Mesenchymal stem cell (in vitro differentiated cells and primary cell): ENCODE results near the gene TUSC2.

ENCODE experiments used
- DNase-seq: peaks from one replicate; pipeline ENCODE4 v3.0.0-alpha.2; 2013
- H2AFZ ChIP-seq: one replicate; pipeline ENCODE4 v1.6.1; 2013; ENCODE audit warnings: low read depth, mild to moderate bottlenecking, control low read depth, inconsistent platforms, low read length, moderate library complexity
- H2AK5ac ChIP-seq: 2 replicates; pipeline ENCODE4 v1.6.1; 2013; ENCODE audit warnings: low read length, moderate library complexity, mild to moderate bottlenecking, inconsistent platforms; ENCODE audit not compliant: severe bottlenecking
- H2BK120ac ChIP-seq: one replicate; pipeline ENCODE4 v1.6.1; 2013; ENCODE audit warnings: low read depth, mild to moderate bottlenecking, inconsistent platforms, low read length, moderate library complexity
- H2BK12ac ChIP-seq, 2 experiments: one replicate each; pipeline ENCODE4 v1.6.1; 2013; ENCODE audit warnings: inconsistent platforms in 2 of 2, low read length in 2 of 2, mild to moderate bottlenecking in 2 of 2, moderate library complexity in 2 of 2, control low read depth in 1 of 2
- H2BK15ac ChIP-seq: one replicate; pipeline ENCODE4 v1.6.1; 2013; ENCODE audit warnings: mild to moderate bottlenecking, low read depth, inconsistent platforms; ENCODE audit not compliant: poor library complexity, severe bottlenecking
- H2BK5ac ChIP-seq: 2 replicates; pipeline ENCODE4 v1.6.1; 2013; ENCODE audit warnings: low read depth, mild to moderate bottlenecking, low read length, control low read depth, inconsistent platforms; ENCODE audit not compliant: poor library complexity, severe bottlenecking
- H3K14ac ChIP-seq, 2 experiments: one replicate each; pipeline ENCODE4 v1.6.1; 2013; ENCODE audit warnings: inconsistent platforms in 2 of 2, low read length in 2 of 2, control low read depth in 1 of 2, mild to moderate bottlenecking in 1 of 2, moderate library complexity in 1 of 2
- H3K18ac ChIP-seq, 2 experiments: one replicate each; pipeline ENCODE4 v1.6.1; 2013; ENCODE audit warnings: inconsistent platforms in 2 of 2, low read length in 2 of 2, control low read depth in 1 of 2, low read depth in 1 of 2, mild to moderate bottlenecking in 1 of 2
- H3K23ac ChIP-seq, 2 experiments: one replicate each; pipeline ENCODE4 v1.6.1; 2013; ENCODE audit warnings: inconsistent platforms in 2 of 2, low read length in 2 of 2, mild to moderate bottlenecking in 2 of 2, moderate library complexity in 2 of 2, control low read depth in 1 of 2
- H3K27ac ChIP-seq: 2 replicates; pipeline ENCODE4 v1.5.1; 2013; ENCODE audit warnings: mild to moderate bottlenecking, moderate library complexity, low read length, control low read depth, inconsistent platforms; ENCODE audit not compliant: poor library complexity, severe bottlenecking
- H3K27me3 ChIP-seq, 2 experiments: 2 replicates each; pipeline versions ENCODE4 v1.6.1 to v1.7.0; 2013; ENCODE audit warnings: low read length in 2 of 2, mild to moderate bottlenecking in 2 of 2, moderate library complexity in 2 of 2, control low read depth in 1 of 2, inconsistent platforms in 1 of 2; ENCODE audit not compliant: control insufficient read depth in 1 of 2, insufficient read depth in 1 of 2
- H3K36me3 ChIP-seq, 2 experiments: 2 replicates each; pipeline versions ENCODE4 v1.6.1 to v1.7.0; 2013; ENCODE audit warnings: low read length in 2 of 2, control low read depth in 1 of 2, inconsistent platforms in 1 of 2, low read depth in 1 of 2, mild to moderate bottlenecking in 1 of 2; ENCODE audit not compliant: insufficient read depth in 2 of 2, control insufficient read depth in 1 of 2
- H3K4ac ChIP-seq, 2 experiments: one replicate each; pipeline ENCODE4 v1.6.1; 2013; ENCODE audit warnings: inconsistent platforms in 2 of 2, low read length in 2 of 2, mild to moderate bottlenecking in 2 of 2, moderate library complexity in 2 of 2, control low read depth in 1 of 2, low read depth in 1 of 2
- H3K4me1 ChIP-seq: 2 replicates; pipeline ENCODE4 v1.6.1; 2013; ENCODE audit warnings: low read depth, low read length, control low read depth; ENCODE audit not compliant: control insufficient read depth, insufficient read depth
- H3K4me2 ChIP-seq: 2 replicates; pipeline ENCODE4 v1.6.1; 2013; ENCODE audit warnings: low read length, mild to moderate bottlenecking, inconsistent platforms; ENCODE audit not compliant: poor library complexity, severe bottlenecking
- H3K4me3 ChIP-seq, 2 experiments: 2 replicates each; pipeline versions ENCODE4 v1.5.1 to v1.7.0; 2013; ENCODE audit warnings: low read length in 2 of 2, mild to moderate bottlenecking in 2 of 2, control low read depth in 1 of 2, low read depth in 1 of 2; ENCODE audit not compliant: insufficient read depth in 1 of 2
- H3K79me1 ChIP-seq: replicated peaks from 2 replicates; pipeline ENCODE4 v1.6.1; 2013; ENCODE audit warnings: mild to moderate bottlenecking, control low read depth, low read length, inconsistent platforms; ENCODE audit not compliant: poor library complexity, severe bottlenecking
- H3K9ac ChIP-seq: 2 replicates; pipeline ENCODE4 v1.7.0; 2013; ENCODE audit warnings: mild to moderate bottlenecking, low read length, moderate library complexity
- H3K9me3 ChIP-seq: 2 replicates; pipeline ENCODE4 v1.7.0; 2013; ENCODE audit warnings: mild to moderate bottlenecking, low read length; ENCODE audit not compliant: control insufficient read depth
- H4K8ac ChIP-seq: one replicate; pipeline ENCODE4 v1.6.1; 2013; ENCODE audit warnings: inconsistent platforms, mild to moderate bottlenecking, low read length, moderate library complexity
- H4K91ac ChIP-seq: one replicate; pipeline ENCODE4 v1.6.1; 2013; ENCODE audit warnings: mild to moderate bottlenecking, low read length, inconsistent platforms
- WGBS: methylation state at CpG from one replicate; pipeline ENCODE4 v1.1.7; 2013; ENCODE audit warnings: mixed read lengths; 5-methylcytosine and 5-hydroxymethylcytosine counted together

Gene TUSC2

GRCh38 chr3:50323614-50324199 lies 4.3 kb downstream of the TUSC2 start:
- Histone ChIP-seq H2BK15ac (peak overlapping the region; percentile 17), H3K4me1 (peaks cover 41% of the 10 kb centered on the region), H3K9me3 (no peaks in the 10 kb centered on the region), H3K9ac (no peak overlapping the region), H3K4ac (no peak overlapping the region), H4K8ac (no peak overlapping the region), H3K27ac (no peak overlapping the region), H4K91ac (peak overlapping the region; percentile 21), H3K18ac (no peak overlapping the region), H3K14ac (no peak overlapping the region), H2BK5ac (no peak overlapping the region), H3K4me2 (no peak overlapping the region), H2BK120ac (no peak overlapping the region), H2BK12ac (peak overlapping the region in 1 of 2 experiments; percentile 7), H3K27me3 (no peaks in the 10 kb centered on the region), H3K23ac (no peak overlapping the region), H2AK5ac (no peak overlapping the region), H3K79me1 (peaks cover 27% of the 10 kb centered on the region), H3K36me3 (peaks cover 31 to 42% of the 10 kb centered on the region in 2 experiments), H2AFZ (no peak overlapping the region), H3K4me3 (no peak overlapping the region)
- WGBS, result 92% methylated on average over 5 of the region's 5 CpGs
- no peak for DNase-seq

GRCh38 chr3:50323092-50323600 lies 4.9 kb downstream of the TUSC2 start:
- no peaks in the 10 kb centered on the region for H3K27me3 ChIP-seq
- no peak overlapping the region for H2AK5ac ChIP-seq
- H3K4me2 ChIP-seq, result no peak overlapping the region
- H3K14ac ChIP-seq, result no peak overlapping the region
- no peaks in the 10 kb centered on the region for H3K9me3 ChIP-seq
- H2AFZ ChIP-seq, result no peak overlapping the region
- no peak overlapping the region for H3K23ac ChIP-seq
- H4K91ac ChIP-seq, result no peak overlapping the region
- H3K79me1 ChIP-seq, result peaks cover 33% of the 10 kb centered on the region
- no peak overlapping the region for H3K18ac ChIP-seq
- no peak for DNase-seq
- H4K8ac ChIP-seq, result peak overlapping the region; percentile 77
- H3K4me1 ChIP-seq, result peaks cover 44% of the 10 kb centered on the region
- no peak overlapping the region for H2BK15ac ChIP-seq
- H2BK120ac ChIP-seq, result no peak overlapping the region
- peak overlapping the region; percentile 99 for H3K9ac ChIP-seq
- peak overlapping the region in 1 of 2 experiments; percentile 7 for H2BK12ac ChIP-seq
- H2BK5ac ChIP-seq, result no peak overlapping the region
- no peak overlapping the region for H3K4me3 ChIP-seq
- H3K36me3 ChIP-seq, result peaks cover 37 to 45% of the 10 kb centered on the region in 2 experiments
- WGBS, result 42% methylated on average over 4 of the region's 4 CpGs
- peak overlapping the region in 1 of 2 experiments; percentile 69 for H3K4ac ChIP-seq
- no peak overlapping the region for H3K27ac ChIP-seq

GRCh38 chr3:50322386-50323091 lies 5.5 kb downstream of the TUSC2 start, which contains the start of gene HYAL2:
Gene HYAL2 (minus strand): TSS chr3:50322745. CDS start chr3:50320489, 2,256 bp downstream.
- 27% methylated on average over 29 of the region's 31 CpGs for WGBS
- Histone ChIP-seq H3K36me3 (peaks cover 41 to 50% of the 10 kb centered on the region in 2 experiments), H3K4me2 (peak within 1 kb of the TSS; percentile 77), H3K9me3 (no peaks in the 10 kb centered on the region), H3K27ac (peak within 1 kb of the TSS; percentile 93), H2BK120ac (peak within 1 kb of the TSS; percentile 100), H2AFZ (peak within 1 kb of the TSS; percentile 87), H3K27me3 (no peaks in the 10 kb centered on the region), H3K79me1 (peaks cover 36% of the 10 kb centered on the region), H3K4ac (peak within 1 kb of the TSS; percentile 69 to 75), H2BK5ac (peak within 1 kb of the TSS; percentile 98), H3K23ac (no peak within 1 kb of the TSS), H3K9ac (peak within 1 kb of the TSS; percentile 99), H3K4me3 (peak within 1 kb of the TSS; percentile 78 to 88), H2BK15ac (peak within 1 kb of the TSS; percentile 18), H3K4me1 (peaks cover 49% of the 10 kb centered on the region), H3K18ac (peak within 1 kb of the TSS; percentile 96 to 99), H3K14ac (no peak within 1 kb of the TSS), H4K91ac (peak within 1 kb of the TSS; percentile 83), H2AK5ac (peak within 1 kb of the TSS; percentile 50), H2BK12ac (peak within 1 kb of the TSS in 1 of 2 experiments; percentile 86), H4K8ac (peak within 1 kb of the TSS; percentile 85)
- DNase-seq, result no peak

GRCh38 chr3:50322115-50322385 lies 6.0 kb downstream of the TUSC2 start:
- H3K9ac ChIP-seq, result peak overlapping the region; percentile 99
- H3K27ac ChIP-seq, result no peak overlapping the region
- H3K14ac ChIP-seq, result no peak overlapping the region
- peak overlapping the region; percentile 69 to 75 for H3K4ac ChIP-seq
- peak overlapping the region; percentile 87 for H2AFZ ChIP-seq
- peak overlapping the region; percentile 77 for H3K4me2 ChIP-seq
- H3K23ac ChIP-seq, result no peak overlapping the region
- H4K91ac ChIP-seq, result peak overlapping the region; percentile 83
- H3K4me1 ChIP-seq, result peaks cover 50% of the 10 kb centered on the region
- no peaks in the 10 kb centered on the region for H3K9me3 ChIP-seq
- H3K27me3 ChIP-seq, result no peaks in the 10 kb centered on the region
- peak overlapping the region; percentile 66 for H2BK120ac ChIP-seq
- peaks cover 36% of the 10 kb centered on the region for H3K79me1 ChIP-seq
- DNase-seq, result no peak
- H4K8ac ChIP-seq, result peak overlapping the region; percentile 77
- peak overlapping the region; percentile 50 for H2AK5ac ChIP-seq
- H3K4me3 ChIP-seq, result peak overlapping the region; percentile 78 to 88
- WGBS, result 9% methylated on average over 14 of the region's 14 CpGs
- H3K18ac ChIP-seq, result peak overlapping the region; percentile 60 to 71
- H3K36me3 ChIP-seq, result peaks cover 46 to 55% of the 10 kb centered on the region in 2 experiments
- peak overlapping the region in 1 of 2 experiments; percentile 61 for H2BK12ac ChIP-seq
- no peak overlapping the region for H2BK15ac ChIP-seq
- H2BK5ac ChIP-seq, result no peak overlapping the region
